ENCODE measurements around the gene SUSD4.

- TF ChIP-seq HDAC2 (IDR thresholded peaks at IDR 0.05) (no peak), CTCF (IDR thresholded peaks at IDR 0.05) (no peak), ZFP36 (IDR thresholded peaks at IDR 0.05; ENCODE audit: borderline replicate concordance, partially characterized antibody) (no peak), POLR2A (IDR thresholded peaks at IDR 0.05; ENCODE audit: low read length) (no peak), HOXB5 (CRISPR knock-in tag; IDR thresholded peaks at IDR 0.05) (no peak), CHD4 (IDR thresholded peaks at IDR 0.05; ENCODE audit: borderline replicate concordance) (no peak), RNF2 (IDR thresholded peaks at IDR 0.05; ENCODE audit: borderline replicate concordance, low read depth) (no peak), MYC (IDR thresholded peaks at IDR 0.05; ENCODE audit: borderline replicate concordance, low read length) (no peak), BHLHE40 (IDR thresholded peaks at IDR 0.05; ENCODE audit: low read depth, low read length) (no peak), PHF8 (IDR thresholded peaks at IDR 0.05; ENCODE audit: borderline replicate concordance, low read depth) (no peak)
- TF ChIP-seq, protein P1, sequence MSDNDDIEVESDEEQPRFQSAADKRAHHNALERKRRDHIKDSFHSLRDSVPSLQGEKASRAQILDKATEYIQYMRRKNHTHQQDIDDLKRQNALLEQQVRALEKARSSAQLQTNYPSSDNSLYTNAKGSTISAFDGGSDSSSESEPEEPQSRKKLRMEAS (IDR thresholded peaks at IDR 0.05): no peak
- TF ChIP-seq, protein P2, sequence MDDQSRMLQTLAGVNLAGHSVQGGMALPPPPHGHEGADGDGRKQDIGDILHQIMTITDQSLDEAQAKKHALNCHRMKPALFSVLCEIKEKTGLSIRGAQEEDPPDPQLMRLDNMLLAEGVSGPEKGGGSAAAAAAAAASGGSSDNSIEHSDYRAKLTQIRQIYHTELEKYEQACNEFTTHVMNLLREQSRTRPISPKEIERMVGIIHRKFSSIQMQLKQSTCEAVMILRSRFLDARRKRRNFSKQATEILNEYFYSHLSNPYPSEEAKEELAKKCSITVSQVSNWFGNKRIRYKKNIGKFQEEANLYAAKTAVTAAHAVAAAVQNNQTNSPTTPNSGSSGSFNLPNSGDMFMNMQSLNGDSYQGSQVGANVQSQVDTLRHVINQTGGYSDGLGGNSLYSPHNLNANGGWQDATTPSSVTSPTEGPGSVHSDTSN (IDR thresholded peaks at IDR 0.05): no peak
Observed at GRCh38 chr1:223235091-223235490, 128.9 kb downstream of the SUSD4 start.

Measured in A549 (cell line).